Activated CD4-positive, alpha-beta memory T cell treated with anti-CD3 and anti-CD28 coated beads, Interleukin-2, amount 10 ng/mL, durations not matched to agents 7 days and 5 days (primary cell): ENCODE results near the gene SCAI. TPM values are rescaled to one million over a fixed set of nuclear protein-coding genes. Genes with fewer than 3 reads are reported as not detected.

Experiments used
- CTCF ChIA-PET: fragments of 350-600 bp; sonication (Branson Sonifier 250); formaldehyde crosslinking; loops from one replicate; lab custom pipeline; 2021; ENCODE audit warnings: antibody characterized with exemption, inconsistent platforms; lab: Charles Lee
- POLR2A ChIA-PET: fragments of 350-600 bp; sonication (Branson Sonifier 250); formaldehyde crosslinking; loops from one replicate; lab custom pipeline; 2021; ENCODE audit warnings: antibody characterized with exemption; lab: Charles Lee
- DNase-seq: peaks from one replicate; pipeline ENCODE4 v3.0.0-alpha.2; 2020
- H3K27ac Mint-ChIP-seq: one replicate; pipeline ENCODE4 v1.8.0; 2021; ENCODE audit warnings: mild to moderate bottlenecking, mixed read lengths
- H3K27me3 Mint-ChIP-seq: one replicate; pipeline ENCODE4 v1.8.0; 2021; ENCODE audit warnings: mixed read lengths
- H3K36me3 Mint-ChIP-seq: one replicate; pipeline ENCODE4 v1.8.0; 2021; ENCODE audit warnings: low read depth, mixed read lengths
- H3K4me1 Mint-ChIP-seq: one replicate; pipeline ENCODE4 v1.8.0; 2021; ENCODE audit warnings: mixed read lengths
- H3K4me3 Mint-ChIP-seq: one replicate; pipeline ENCODE4 v1.8.0; 2021; ENCODE audit warnings: mild to moderate bottlenecking, mixed read lengths
- H3K9me3 Mint-ChIP-seq: one replicate; pipeline ENCODE4 v1.8.0; 2021; ENCODE audit warnings: mixed read lengths
- total RNA-seq, 2 experiments: library from RNA; stranded (reverse); gene quantifications; one replicate each; pipeline ENCODE4 v1.2.3, GENCODE V29; 2021

The SCAI gene
- total RNA-seq, 2 experiments from 2014 or later = 7.9 to 8.5 TPM

DNA sequence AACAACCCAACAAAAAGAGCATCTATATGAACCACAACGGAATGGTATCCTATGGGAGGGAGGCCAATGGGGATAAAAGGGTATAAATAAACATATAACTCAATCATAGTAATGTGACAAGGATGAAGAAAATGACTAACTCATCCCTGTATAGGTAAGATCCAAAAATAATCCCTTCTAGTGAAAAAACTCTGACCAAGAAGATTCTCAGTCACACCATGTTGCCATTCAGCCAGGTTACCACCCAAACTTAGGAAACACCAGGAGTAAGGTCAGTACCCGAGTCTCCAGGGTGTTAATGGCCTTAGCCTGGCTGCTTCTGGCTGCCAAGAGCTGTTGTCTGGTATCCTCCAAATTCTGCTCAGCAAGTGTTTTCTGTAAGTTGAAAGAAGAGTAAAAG, 235.2 kb downstream of the SCAI start:
- ChIA-PET CTCF (no interaction called here), POLR2A (no interaction called here)
- Mint-ChIP-seq H3K27me3 (no peaks in the 10 kb centered on the region), H3K9me3 (no peaks in the 10 kb centered on the region), H3K4me3 (no peak overlapping the region), H3K27ac (no peak overlapping the region), H3K36me3 (peaks cover 37% of the 10 kb centered on the region), H3K4me1 (no peaks in the 10 kb centered on the region)
- DNase-seq = no peak

DNA sequence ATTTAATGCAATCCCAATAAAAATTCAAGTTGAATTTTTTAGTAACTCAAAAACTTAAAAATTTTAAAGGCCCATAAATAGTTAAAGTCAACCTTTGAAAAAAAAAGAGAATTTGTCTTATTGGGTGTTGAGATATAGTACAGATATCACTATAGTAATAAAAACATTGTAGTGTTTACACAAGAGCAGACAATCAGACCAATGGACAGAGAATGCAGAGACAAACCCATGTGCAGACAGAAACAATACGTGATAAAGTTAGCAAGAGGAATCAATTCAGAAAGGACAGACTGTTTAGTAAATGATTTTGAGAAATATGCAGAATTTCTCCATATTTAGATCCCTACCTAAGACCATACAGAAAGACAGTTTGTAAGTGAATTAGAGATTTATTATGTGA, 236.4 kb downstream of the SCAI start:
- CTCF ChIA-PET = no interaction called here
- H3K27me3 Mint-ChIP-seq = no peaks in the 10 kb centered on the region
- no peak for DNase-seq
- POLR2A ChIA-PET = no interaction called here
- H3K4me1 Mint-ChIP-seq = no peaks in the 10 kb centered on the region
- no peaks in the 10 kb centered on the region for H3K9me3 Mint-ChIP-seq
- peaks cover 32% of the 10 kb centered on the region for H3K36me3 Mint-ChIP-seq
- H3K4me3 Mint-ChIP-seq = no peak overlapping the region
- H3K27ac Mint-ChIP-seq = no peak overlapping the region

DNA sequence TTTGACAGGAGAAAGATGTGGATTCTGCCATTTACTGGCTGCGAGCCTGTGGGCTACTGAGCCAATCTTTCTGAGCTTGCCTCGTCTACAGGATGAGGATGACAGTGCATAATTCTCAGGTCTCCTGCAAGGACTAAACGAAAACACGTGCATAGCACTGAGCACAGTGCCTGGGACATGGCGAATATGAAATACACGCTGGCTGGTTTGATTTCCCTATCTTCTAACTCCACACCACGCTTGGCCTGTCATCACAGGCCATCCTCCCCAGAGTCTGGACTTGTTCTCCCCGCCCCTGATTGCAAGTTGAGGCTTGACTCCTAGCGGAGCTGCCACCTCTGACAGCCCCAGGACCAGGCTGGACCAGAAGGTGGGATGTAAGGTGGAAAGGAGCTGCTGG, 243.5 kb downstream of the SCAI start:
- ChIA-PET CTCF (no interaction called here), POLR2A (interaction anchor here (0.6 to 1.1 kb wide), 2 partner anchors 30 to 67 kb away, joined by 4 read pairs; no protein-coding TSS in a partner anchor)
- no peak overlapping the region for H3K27ac Mint-ChIP-seq
- H3K4me3 Mint-ChIP-seq = no peak overlapping the region
- H3K4me1 Mint-ChIP-seq = peaks cover 1% of the 10 kb centered on the region
- H3K27me3 Mint-ChIP-seq = no peaks in the 10 kb centered on the region
- no peaks in the 10 kb centered on the region for H3K9me3 Mint-ChIP-seq
- peaks cover 29% of the 10 kb centered on the region for H3K36me3 Mint-ChIP-seq
- DNase-seq = no peak

DNA sequence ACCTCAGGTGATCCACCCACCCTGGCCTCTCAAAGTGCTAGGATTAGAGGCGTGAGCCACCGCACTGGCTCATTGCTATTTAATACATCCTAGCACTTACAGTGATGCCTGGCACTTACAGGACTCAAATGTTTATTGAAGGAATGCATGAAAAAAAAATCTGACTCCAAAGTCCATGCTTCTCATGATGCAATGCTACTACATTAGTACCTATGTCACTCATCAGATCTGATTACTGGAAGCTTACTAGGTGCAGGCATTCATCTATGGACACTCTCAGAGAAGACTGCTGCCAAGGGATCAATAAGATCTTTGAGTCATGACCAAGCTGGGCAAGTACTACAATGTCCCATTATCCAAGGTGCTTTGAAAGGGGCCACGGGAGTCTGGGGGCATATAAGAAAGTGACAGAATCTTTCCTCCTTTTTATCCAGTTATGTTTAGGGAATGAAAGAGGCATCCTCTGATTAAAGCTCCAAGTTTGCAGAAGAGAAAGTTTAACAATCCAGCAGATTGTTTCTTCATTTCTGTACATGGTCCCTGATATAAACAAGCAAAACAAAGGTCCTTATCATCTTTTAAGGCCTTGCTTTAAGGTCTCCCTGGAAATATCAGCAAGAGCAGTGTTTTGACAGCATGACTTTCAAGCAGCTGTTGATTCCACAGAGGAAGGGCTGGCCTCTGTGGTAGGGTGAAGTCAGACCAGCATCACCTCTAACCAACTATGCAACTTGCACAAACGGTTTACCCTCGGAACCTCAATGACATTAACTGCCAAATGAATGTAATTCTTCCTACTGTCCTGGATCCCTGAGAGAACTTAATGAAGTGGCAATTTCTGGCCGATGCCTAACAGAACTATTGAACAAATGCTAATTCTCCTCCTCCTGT, 245.5 kb downstream of the SCAI start:
- Mint-ChIP-seq H3K4me1 (peaks cover 1% of the 10 kb centered on the region), H3K9me3 (no peaks in the 10 kb centered on the region), H3K27me3 (no peaks in the 10 kb centered on the region), H3K27ac (no peak overlapping the region), H3K36me3 (peaks cover 39% of the 10 kb centered on the region), H3K4me3 (no peak overlapping the region)
- ChIA-PET CTCF (interaction anchor here (1.1 kb wide), 1 partner anchor 476 kb away, joined by 3 read pairs; no protein-coding TSS in a partner anchor), POLR2A (interaction anchor here (0.9 to 1.0 kb wide), 3 partner anchors 20 to 36 kb away, joined by 3 to 4 read pairs (median 3); partner anchors contain the start of genes ARPC5L and RPL35)
- DNase-seq = no peak

DNA sequence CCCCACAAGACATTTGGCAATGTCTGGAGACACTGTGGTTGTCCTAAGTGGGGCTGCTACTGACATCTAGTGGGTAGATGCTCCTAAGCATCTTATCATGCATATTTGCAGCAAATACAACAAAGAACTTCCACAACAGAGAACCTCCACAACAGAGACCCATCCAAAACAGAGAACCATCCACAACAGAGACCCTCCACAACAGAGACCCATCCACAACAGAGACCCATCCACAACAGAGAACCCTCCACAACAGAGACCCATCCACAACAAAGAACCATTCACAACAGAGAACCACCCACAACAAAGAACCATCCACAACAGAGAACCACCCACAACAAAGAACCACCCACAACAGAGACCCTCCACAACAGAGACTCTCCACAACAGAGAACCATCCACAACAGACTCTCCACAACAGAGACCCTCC, 248.6 kb downstream of the SCAI start:
- Mint-ChIP-seq H3K9me3 (no peaks in the 10 kb centered on the region), H3K4me3 (no peak overlapping the region), H3K27ac (peak overlapping the region; percentile 63), H3K4me1 (peaks cover 1% of the 10 kb centered on the region), H3K27me3 (no peaks in the 10 kb centered on the region), H3K36me3 (peaks cover 51% of the 10 kb centered on the region)
- peak; percentile 44 for DNase-seq
- ChIA-PET CTCF (interaction anchor here (1.0 to 2.1 kb wide), 3 partner anchors 17 to 42 kb away, joined by 3 to 15 read pairs (median 10); partner anchors contain the start of genes ARPC5L, RPL35 and WDR38), POLR2A (interaction anchor here (2.3 kb wide), 1 partner anchor 13 kb away, joined by 6 read pairs; no protein-coding TSS in a partner anchor)

DNA sequence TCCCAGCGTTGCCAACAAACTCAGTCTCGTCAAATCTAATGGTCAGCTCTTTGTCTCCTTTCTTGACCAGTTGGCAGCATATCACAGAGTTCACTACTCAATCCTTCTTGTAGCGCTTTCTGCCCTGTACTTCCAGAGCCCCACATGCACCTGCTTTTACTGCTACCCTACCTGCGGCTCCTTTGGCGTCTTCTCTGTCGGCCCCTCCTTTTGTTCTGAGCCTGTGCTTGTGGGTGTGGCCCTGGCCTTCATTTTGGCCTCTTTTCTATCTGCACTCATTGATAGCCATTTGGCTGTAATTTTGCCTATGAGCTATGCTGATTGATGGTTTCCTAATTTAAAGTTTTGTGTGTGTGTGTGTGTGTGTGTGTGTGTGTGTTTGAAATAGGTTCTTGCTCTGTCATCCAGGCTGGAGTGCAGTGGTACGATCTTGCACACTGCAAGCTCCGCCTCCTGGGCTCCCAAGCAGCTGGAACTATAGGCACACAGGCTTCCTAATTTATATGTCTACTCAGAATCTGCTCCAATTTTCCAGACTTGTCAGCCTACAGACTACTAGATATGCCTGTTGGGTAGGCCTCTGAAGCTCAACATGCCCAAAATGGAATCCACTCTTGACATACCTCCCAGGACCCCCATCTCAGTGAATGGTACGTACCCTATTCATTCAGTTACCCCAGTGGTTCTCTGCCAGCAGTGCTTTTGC, 249.1 kb downstream of the SCAI start:
- Mint-ChIP-seq H3K4me1 (peaks cover 1% of the 10 kb centered on the region), H3K27me3 (no peaks in the 10 kb centered on the region), H3K27ac (no peak overlapping the region), H3K36me3 (peaks cover 54% of the 10 kb centered on the region), H3K4me3 (no peak overlapping the region), H3K9me3 (no peaks in the 10 kb centered on the region)
- no peak for DNase-seq
- CTCF ChIA-PET = interaction anchor here (0.9 to 2.1 kb wide), 5 partner anchors 16 to 125 kb away, joined by 3 to 15 read pairs (median 3); partner anchors contain the start of genes ARPC5L, RPL35 and WDR38
- POLR2A ChIA-PET = interaction anchor here (0.8 to 2.3 kb wide), 5 partner anchors 13 to 38 kb away, joined by 3 to 6 read pairs (median 3); no protein-coding TSS in a partner anchor

Other genes with a start within 250 kb of the SCAI start
- gene GOLGA1, start 202.4 kb downstream of the SCAI start, total RNA-seq = 10 to 100 TPM; 18.0 to 19.7 TPM
- gene PPP6C, start 46.3 kb upstream of the SCAI start, total RNA-seq = 10 to 100 TPM; 56.4 to 57.6 TPM
- gene RABEPK, start 57.0 kb upstream of the SCAI start, total RNA-seq = 10 to 100 TPM; 11.8 to 12.1 TPM
- 100 to 1,000 TPM; 155 to 156 TPM for gene HSPA5, start 97.8 kb upstream of the SCAI start, total RNA-seq
- 10 to 100 TPM; 47.7 to 49.6 TPM for gene GAPVD1, start 118.3 kb upstream of the SCAI start, total RNA-seq